GM12878 (cell line): Measurements from ENCODE around the gene GMDS. TPM values are rescaled to one million over a fixed set of nuclear protein-coding genes. Genes with fewer than 3 reads are reported as not detected.

Experiments
- ATAC-seq: fragments of 200-7000 bp; cut with Tn5 transposase; 3 replicates; pipeline ENCODE4 v1.9.1; 2020; ENCODE audit warnings: mild to moderate bottlenecking, moderate library complexity
- BruUV-seq: library from RNA; stranded (reverse); fragments of 400-500 nt; replicated peaks from 2 replicates; lab custom pipeline; 2021; lab: Mats Ljungman, UMichigan
- CTCF ChIA-PET: fragments of 300-600 bp; sonication (Branson Sonifier 250); formaldehyde crosslinking; extraction: SDS; loops from one replicate; lab custom pipeline; 2021; ENCODE audit warnings: inconsistent platforms; lab: Yijun Ruan, JAX
- POLR2A ChIA-PET: fragments of 350-600 bp; formaldehyde crosslinking; extraction: SDS; loops from one replicate; lab custom pipeline; 2021; ENCODE audit warnings: inconsistent platforms; lab: Charles Lee
- RAD21 ChIA-PET: fragments of 300-600 bp; sonication (Branson Sonifier 250); formaldehyde crosslinking; loops from one replicate; lab custom pipeline; 2023; ENCODE audit warnings: antibody characterized with exemption; ENCODE audit not compliant: unreplicated experiment; lab: Charles Lee
- SMC1A ChIA-PET: fragments of 300-600 bp; sonication (Branson Sonifier 250); formaldehyde crosslinking; loops from one replicate; lab custom pipeline; 2023; ENCODE audit not compliant: unreplicated experiment, uncharacterized antibody; lab: Charles Lee
- DNase-seq: peaks from one replicate; pipeline ENCODE4 v3.0.0-alpha.2; 2011; ENCODE audit warnings: low read depth, low spot score
- FAIRE-seq: peaks from 3 replicates; lab custom pipeline; 2011; peaks lifted over from hg19 to GRCh38; lab: Jason Lieb, UNC
- H2AFZ ChIP-seq: 2 replicates; pipeline ENCODE4 v1.6.0; 2011; ENCODE audit warnings: low read depth, low read length, control low read depth; ENCODE audit not compliant: control insufficient read depth
- H3K27ac ChIP-seq: 2 replicates; pipeline ENCODE4 v1.5.1; 2011; ENCODE audit warnings: control low read depth; ENCODE audit not compliant: control insufficient read depth, insufficient read depth
- H3K27me3 ChIP-seq, 2 experiments: replicated peaks in 1 of 2; 2 replicates each; pipeline versions ENCODE4 v1.6.0 to v1.6.1; 2011; ENCODE audit warnings: low read length in 1 of 2; ENCODE audit not compliant: control insufficient read depth in 2 of 2, insufficient read depth in 2 of 2
- H3K36me3 ChIP-seq, 2 experiments: 2 replicates each; pipeline ENCODE4 v1.5.1; 2011; ENCODE audit warnings: low read length in 1 of 2; ENCODE audit not compliant: control insufficient read depth in 2 of 2, insufficient read depth in 2 of 2
- H3K4me1 ChIP-seq: 2 replicates; pipeline ENCODE4 v1.6.1; 2011; ENCODE audit warnings: mild to moderate bottlenecking, low read length, moderate library complexity, mixed read lengths; ENCODE audit not compliant: control insufficient read depth, insufficient read depth
- H3K4me2 ChIP-seq: 2 replicates; pipeline ENCODE4 v1.6.0; 2011; ENCODE audit warnings: control low read depth; ENCODE audit not compliant: control insufficient read depth, insufficient read depth
- H3K4me3 ChIP-seq: fragments of 200-600 bp; sonication (generic); 2 replicates; pipeline ENCODE4 v1.5.1; 2016
- H3K79me2 ChIP-seq: 2 replicates; pipeline ENCODE4 v1.6.0; 2011; ENCODE audit warnings: low read length; ENCODE audit not compliant: control insufficient read depth, insufficient read depth
- H3K9ac ChIP-seq: 2 replicates; pipeline ENCODE4 v1.8.0; 2011; ENCODE audit warnings: low read length, control low read depth, mixed read lengths; ENCODE audit not compliant: control insufficient read depth, insufficient read depth
- H3K9me3 ChIP-seq: replicated peaks from 3 replicates; pipeline ENCODE4 v1.5.1; 2011; ENCODE audit warnings: mild to moderate bottlenecking, low read length; ENCODE audit not compliant: control insufficient read depth, insufficient read depth
- H4K20me1 ChIP-seq: 2 replicates; pipeline ENCODE4 v1.6.0; 2011; ENCODE audit not compliant: control insufficient read depth, insufficient read depth
- CHD1 ChIP-seq: IDR thresholded peaks from 2 replicates; pipeline ENCODE4 v1.6.1; 2012; ENCODE audit warnings: low read depth, low read length, improper control_type of control experiment
- HCFC1 ChIP-seq: fragments of 150-350 bp; IDR thresholded peaks from 2 replicates; pipeline ENCODE4 v1.6.1; 2014; ENCODE audit warnings: low read length
- IKZF2 ChIP-seq, 2 experiments: fragments of 450-650 bp; IDR thresholded peaks; 2 replicates each; pipeline ENCODE4 v1.6.1; 2017; ENCODE audit warnings: mild to moderate bottlenecking in 2 of 2, moderate library complexity in 2 of 2
- KDM1A ChIP-seq: fragments of 200-600 bp; sonication (generic); IDR thresholded peaks from 2 replicates; pipeline ENCODE4 v1.6.1; 2016; ENCODE audit warnings: borderline replicate concordance
- MEF2A ChIP-seq: IDR thresholded peaks from 2 replicates; pipeline ENCODE4 v1.6.1; 2011; ENCODE audit warnings: low read depth, mild to moderate bottlenecking, low read length, moderate library complexity; ENCODE audit not compliant: insufficient read depth
- NFYB ChIP-seq: IDR thresholded peaks from 2 replicates; pipeline ENCODE4 v1.6.1; 2011; ENCODE audit warnings: low read depth, mild to moderate bottlenecking, low read length, improper control_type of control experiment, moderate library complexity; ENCODE audit not compliant: insufficient read depth
- RAD51 ChIP-seq: fragments of 450-650 bp; IDR thresholded peaks from 2 replicates; pipeline ENCODE4 v1.6.1; 2016; ENCODE audit warnings: moderate library complexity, mild to moderate bottlenecking, inconsistent platforms
- SMAD1 ChIP-seq: fragments of 450-650 bp; IDR thresholded peaks from 2 replicates; pipeline ENCODE4 v1.6.1; 2018; ENCODE audit warnings: mild to moderate bottlenecking, low read depth; ENCODE audit not compliant: partially characterized antibody
- YBX1 ChIP-seq: fragments of 450-650 bp; IDR thresholded peaks from 2 replicates; pipeline ENCODE4 v1.6.1; 2016; ENCODE audit warnings: antibody characterized with exemption
- ZNF384 ChIP-seq: IDR thresholded peaks from 2 replicates; pipeline ENCODE4 v1.6.1; 2012; ENCODE audit warnings: low read depth, mild to moderate bottlenecking, low read length, improper control_type of control experiment, borderline replicate concordance
- WGBS: methylation state at CpG from one replicate; pipeline ENCODE4 v1.1.6; 2016; ENCODE audit warnings: low lambda C conversion rate; ENCODE audit not compliant: insufficient replicate concordance, insufficient coverage; ENCODE audit errors: missing lambda C conversion rate; 5-methylcytosine and 5-hydroxymethylcytosine counted together
- in situ Hi-C: fragments of 300-500 bp; cut with MboI; formaldehyde crosslinking; loops from 9 replicates; pipeline ENCODE4 v1.14.3; 2018; ENCODE audit warnings: mixed read lengths
- intact Hi-C: fragments of 100-400 bp; cut with micrococcal nuclease; formaldehyde crosslinking; loops from one replicate; pipeline ENCODE4 v1.14.2; 2022; ENCODE audit not compliant: unreplicated experiment
- polyA plus RNA-seq, 11 experiments: library from polyadenylated mRNA; depleted of rRNA in 4 of 11; unstranded in 6 of 11; stranded (reverse) in 5 of 11; fragments of >200 nt; fragmentation: Nextera tagmentation in 4 of 11; fragmentation: Illumina TruSeq in 1 of 11; extraction: Ambion mirVana in 4 of 11; extraction: Trizol in 1 of 11; gene quantifications; 1 replicate in 1 of 11; 2 replicates in 10 of 11; pipeline versions ENCODE4 v1.2.1 to v1.2.3, GENCODE V29; 2011 to 2016; ENCODE audit warnings: inconsistent platforms in 2 of 11, missing spikeins in 2 of 11, low read depth in 1 of 11
- total RNA-seq, 4 experiments: library from RNA; depleted of rRNA in 3 of 4; stranded (reverse); fragments of >200 nt in 3 of 4; fragmentation: Illumina TruSeq in 1 of 4; extraction: Trizol in 1 of 4; gene quantifications; 2 replicates each; pipeline versions ENCODE4 v1.2.1 to v1.2.3, GENCODE V29; 2013 to 2021
- TF ChIP-seq, protein P1 (sequence below): fragments of 450-650 bp; IDR thresholded peaks from 2 replicates; pipeline ENCODE4 v1.6.1; 2017; ENCODE audit warnings: mild to moderate bottlenecking

GMDS gene
- total and polyA plus RNA-seq, 10 of the 15 experiments (the other 5 are each of a cell fraction or from before 2014, with no cell fraction given), result 0.61 to 53.8 (median 29.3) TPM

DNA sequence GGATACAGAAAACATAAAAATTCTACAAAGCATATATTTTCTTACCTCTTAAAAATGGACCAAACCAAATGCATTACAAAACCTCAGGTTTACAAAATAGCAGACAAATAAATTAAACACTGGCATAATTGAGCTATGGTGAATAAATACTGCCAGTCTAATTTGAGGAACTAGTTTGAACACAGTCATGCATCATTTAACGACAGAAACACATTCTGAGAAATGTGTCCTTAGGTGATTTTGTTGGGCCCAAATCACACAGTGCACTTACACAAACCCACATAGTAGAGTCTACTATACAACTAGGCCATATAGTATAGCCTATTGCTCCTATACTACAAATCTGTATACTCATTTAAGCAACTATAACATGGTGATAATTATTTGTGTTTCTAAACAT is 420.1 kb downstream of the GMDS start:
- RAD21 ChIA-PET, result no interaction called here
- WGBS, result 5% methylated on average over 1 of the region's 1 CpG
- ATAC-seq, result peak; percentile 48; the same call in 2 of the 3 replicates

More for the DNA sequence above, 420.1 kb downstream of the GMDS start:
- TF ChIP-seq MEF2A (no peak), SMAD1 (no peak), RAD51 (no peak), YBX1 (no peak), NFYB (no peak), IKZF2 (IDR thresholded peaks at IDR 0.05) (no peak), ZNF384 (no peak), HCFC1 (no peak), KDM1A (no peak), CHD1 (no peak)
- TF ChIP-seq, protein P1, sequence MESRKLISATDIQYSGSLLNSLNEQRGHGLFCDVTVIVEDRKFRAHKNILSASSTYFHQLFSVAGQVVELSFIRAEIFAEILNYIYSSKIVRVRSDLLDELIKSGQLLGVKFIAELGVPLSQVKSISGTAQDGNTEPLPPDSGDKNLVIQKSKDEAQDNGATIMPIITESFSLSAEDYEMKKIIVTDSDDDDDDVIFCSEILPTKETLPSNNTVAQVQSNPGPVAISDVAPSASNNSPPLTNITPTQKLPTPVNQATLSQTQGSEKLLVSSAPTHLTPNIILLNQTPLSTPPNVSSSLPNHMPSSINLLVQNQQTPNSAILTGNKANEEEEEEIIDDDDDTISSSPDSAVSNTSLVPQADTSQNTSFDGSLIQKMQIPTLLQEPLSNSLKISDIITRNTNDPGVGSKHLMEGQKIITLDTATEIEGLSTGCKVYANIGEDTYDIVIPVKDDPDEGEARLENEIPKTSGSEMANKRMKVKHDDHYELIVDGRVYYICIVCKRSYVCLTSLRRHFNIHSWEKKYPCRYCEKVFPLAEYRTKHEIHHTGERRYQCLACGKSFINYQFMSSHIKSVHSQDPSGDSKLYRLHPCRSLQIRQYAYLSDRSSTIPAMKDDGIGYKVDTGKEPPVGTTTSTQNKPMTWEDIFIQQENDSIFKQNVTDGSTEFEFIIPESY, result no peak
- in situ Hi-C loops (no loop called here), intact Hi-C loops (no loop called here)
- DNase-seq (no peak), FAIRE-seq (peak; percentile 35)
- H3K9me3 ChIP-seq, result peaks cover 2% of the 10 kb centered on the region; the same call in 2 of the 3 replicates
- H4K20me1 ChIP-seq, result no peaks in the 10 kb centered on the region
- H3K79me2 ChIP-seq, result no peaks in the 10 kb centered on the region
- no TSS peak for BruUV-seq
- SMC1A ChIA-PET, result interaction anchor here (0.9 kb wide), 1 partner anchor 11 kb away, joined by 4 read pairs; no protein-coding TSS in a partner anchor
- H3K4me2 ChIP-seq, result no peak overlapping the region
- H3K4me1 ChIP-seq, result no peaks in the 10 kb centered on the region
- no peak overlapping the region for H3K4me3 ChIP-seq
- H3K27ac ChIP-seq, result no peak overlapping the region
- CTCF ChIA-PET, result no interaction called here
- POLR2A ChIA-PET, result no interaction called here
- H2AFZ ChIP-seq, result no peak overlapping the region
- no peaks in the 10 kb centered on the region for H3K36me3 ChIP-seq
- H3K27me3 ChIP-seq, result no peaks in the 10 kb centered on the region
- H3K9ac ChIP-seq, result no peak overlapping the region
